ENCODE measurements around the gene TMCO4.

DNA sequence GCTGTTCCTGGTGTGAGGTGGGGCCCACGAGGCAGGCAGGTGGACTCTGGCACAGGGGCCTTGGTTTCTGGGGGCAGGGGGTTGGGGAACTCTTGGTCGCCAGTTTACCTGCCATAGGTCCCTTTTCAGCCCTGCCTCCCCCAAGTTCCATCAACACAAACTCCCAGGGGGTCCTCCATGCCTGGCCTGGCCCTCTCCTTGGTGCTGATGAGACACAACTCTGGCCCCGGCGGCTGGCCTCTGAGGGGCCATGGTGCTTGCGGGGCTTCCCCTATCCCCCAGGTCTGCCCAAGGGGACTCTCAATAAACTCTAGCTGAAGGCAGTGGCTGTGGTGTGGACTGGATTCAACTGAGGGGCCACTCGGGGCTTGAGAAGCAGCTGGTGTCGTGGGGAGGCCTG, 119.1 kb downstream of the TMCO4 start:
- TF ChIP-seq, protein P1, sequence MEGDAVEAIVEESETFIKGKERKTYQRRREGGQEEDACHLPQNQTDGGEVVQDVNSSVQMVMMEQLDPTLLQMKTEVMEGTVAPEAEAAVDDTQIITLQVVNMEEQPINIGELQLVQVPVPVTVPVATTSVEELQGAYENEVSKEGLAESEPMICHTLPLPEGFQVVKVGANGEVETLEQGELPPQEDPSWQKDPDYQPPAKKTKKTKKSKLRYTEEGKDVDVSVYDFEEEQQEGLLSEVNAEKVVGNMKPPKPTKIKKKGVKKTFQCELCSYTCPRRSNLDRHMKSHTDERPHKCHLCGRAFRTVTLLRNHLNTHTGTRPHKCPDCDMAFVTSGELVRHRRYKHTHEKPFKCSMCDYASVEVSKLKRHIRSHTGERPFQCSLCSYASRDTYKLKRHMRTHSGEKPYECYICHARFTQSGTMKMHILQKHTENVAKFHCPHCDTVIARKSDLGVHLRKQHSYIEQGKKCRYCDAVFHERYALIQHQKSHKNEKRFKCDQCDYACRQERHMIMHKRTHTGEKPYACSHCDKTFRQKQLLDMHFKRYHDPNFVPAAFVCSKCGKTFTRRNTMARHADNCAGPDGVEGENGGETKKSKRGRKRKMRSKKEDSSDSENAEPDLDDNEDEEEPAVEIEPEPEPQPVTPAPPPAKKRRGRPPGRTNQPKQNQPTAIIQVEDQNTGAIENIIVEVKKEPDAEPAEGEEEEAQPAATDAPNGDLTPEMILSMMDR (IDR thresholded peaks at IDR 0.05) = no peak
- TF ChIP-seq POLR2A (IDR thresholded peaks at IDR 0.05) = no peak

All from right lobe of liver (tissue), 4 donors.